Measurements from ENCODE around the gene EML1.

EML1 gene

DNA sequence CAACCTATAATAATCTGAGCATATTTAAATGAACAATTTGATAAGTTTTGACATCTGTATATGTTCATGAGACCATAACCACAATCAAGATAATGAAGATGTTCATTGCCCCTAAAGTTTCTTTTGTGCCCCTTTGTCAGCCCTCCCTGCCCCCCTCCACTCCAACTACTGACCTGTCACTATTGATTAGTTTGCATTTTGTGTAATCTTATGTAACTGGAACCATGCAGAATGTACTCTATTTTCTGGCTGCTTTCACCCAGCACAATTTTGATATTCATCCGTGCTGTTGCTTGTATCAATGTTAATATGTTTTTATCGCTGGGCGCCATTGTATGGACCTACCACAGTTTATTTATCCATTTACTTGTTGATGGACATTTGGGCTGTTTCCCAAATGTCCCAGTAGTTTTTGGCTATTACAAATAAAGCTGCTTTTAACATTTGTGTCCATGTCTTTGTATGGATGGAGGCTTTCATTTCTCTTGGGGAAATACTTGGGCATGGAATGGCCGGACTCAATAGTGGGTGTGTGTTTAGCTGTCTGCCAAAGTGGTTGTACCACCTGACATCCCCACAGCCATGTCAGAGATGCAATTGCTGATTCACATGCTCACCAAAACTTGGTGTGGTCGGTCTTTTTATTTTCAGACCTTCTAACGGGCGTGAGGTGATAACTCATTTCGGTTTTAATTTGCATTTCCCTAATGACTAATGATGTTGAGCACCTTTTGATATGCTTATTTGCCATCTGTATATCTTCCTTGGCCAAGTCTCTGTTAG, 38.9 kb downstream of the EML1 start:
- DNase-seq = no peak

DNA sequence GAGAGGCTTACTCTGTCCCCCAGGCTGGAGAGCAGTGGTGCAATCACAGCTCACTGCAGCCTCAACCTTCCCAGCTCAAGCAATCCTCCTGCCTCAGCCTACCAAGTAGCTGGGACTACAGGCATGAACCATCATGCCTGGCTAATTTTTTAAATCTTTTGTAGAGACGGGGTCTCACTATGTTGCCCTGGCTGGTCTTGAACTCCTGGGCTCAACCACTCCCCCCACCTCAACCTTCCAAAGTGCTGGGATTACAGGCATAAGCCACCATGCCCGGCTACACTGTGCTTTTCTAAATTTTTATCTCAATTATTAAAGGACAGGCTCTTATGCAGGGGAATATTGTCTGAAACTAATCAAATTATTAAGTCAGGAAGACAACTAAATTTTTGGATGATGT, 44.6 kb downstream of the EML1 start:
- DNase-seq = no peak

DNA sequence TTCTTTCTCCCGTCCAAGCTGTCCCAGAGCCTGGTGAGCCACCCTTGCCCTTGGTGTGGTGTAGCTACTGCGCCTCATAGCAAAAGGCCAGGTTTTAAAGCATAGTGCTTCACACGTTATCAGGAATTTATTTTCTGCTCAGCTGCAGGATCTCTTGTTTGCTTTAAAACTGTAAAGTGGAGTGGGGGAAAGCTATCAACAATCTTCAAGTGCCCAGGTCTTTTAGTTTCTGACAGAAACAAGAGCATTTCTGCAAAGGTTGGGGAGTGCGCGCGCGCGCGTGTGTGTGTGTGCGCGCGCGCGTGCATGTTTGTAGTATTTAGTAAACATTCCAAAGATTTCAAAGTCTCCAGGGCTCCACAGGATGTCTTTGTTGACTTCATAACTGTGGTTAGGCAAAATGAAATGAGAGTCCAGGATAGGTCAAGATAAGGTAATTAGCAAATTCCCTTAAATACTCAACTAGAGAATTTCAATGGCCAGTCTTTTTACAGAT, 45.5 kb downstream of the EML1 start:
- DNase-seq = no peak

DNA sequence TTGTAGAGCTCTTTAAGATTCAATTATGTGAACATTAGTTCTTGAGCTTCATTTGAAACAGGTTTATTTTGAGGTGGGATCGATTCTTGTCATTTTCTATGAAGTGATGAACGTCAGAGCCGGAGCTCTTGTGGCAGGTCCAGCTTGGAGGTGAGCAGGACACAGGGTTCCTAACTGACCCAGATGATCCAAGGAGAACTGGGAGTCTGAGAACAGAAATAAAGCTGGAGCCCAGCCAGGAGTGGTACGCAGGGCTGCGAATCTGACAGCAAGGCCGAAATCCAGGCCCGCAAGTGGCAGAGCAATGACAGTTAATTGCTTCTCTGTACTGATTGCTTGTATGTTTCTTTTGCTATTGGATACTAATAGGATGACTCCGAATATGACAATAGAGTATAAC, 46.5 kb downstream of the EML1 start:
- DNase-seq = no peak

DNA sequence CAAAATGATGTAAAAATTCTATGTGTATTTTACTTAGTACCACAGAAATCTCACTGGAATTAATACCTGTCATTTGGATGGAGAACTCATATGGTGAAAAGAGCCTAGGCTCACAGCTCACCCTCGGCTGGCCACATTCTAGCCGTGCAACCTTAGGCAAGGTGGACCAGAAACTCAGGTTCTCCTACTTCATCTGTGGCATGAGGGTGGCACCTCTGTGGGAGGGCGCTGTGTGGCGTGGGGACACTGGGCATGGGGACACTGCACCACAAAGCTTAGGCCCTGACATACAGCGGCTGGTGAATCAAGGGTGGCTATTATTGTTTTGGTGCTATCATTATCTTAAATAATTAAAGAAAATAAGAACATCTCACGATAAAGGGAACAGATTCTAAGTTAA, 47.1 kb downstream of the EML1 start:
- no peak for DNase-seq

DNA sequence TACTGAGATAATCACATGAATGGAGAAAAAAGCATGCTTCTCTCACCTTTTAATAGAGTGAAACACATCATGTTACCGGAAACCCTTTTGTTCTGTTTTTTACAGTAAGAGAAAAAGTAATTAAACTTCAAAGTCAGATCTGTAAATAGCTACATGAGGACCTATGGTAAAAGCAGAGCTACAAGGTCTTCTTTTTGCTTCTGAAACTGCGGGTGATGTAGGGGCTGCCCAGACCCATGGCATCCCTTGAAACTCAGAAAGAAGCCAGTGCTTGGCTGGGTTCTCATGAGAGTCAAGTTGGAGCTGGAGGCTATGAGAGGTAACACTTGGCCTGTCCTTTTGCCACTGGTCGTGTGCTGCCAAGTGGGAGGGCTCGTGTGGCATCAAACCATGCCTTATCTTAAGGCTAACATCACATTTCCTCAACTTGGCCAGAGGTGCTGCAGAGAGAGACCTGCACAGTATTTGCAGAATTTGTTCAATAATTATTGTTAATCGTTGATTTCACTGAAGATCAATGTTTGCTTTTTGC, 47.6 kb downstream of the EML1 start:
- no peak for DNase-seq

DNA sequence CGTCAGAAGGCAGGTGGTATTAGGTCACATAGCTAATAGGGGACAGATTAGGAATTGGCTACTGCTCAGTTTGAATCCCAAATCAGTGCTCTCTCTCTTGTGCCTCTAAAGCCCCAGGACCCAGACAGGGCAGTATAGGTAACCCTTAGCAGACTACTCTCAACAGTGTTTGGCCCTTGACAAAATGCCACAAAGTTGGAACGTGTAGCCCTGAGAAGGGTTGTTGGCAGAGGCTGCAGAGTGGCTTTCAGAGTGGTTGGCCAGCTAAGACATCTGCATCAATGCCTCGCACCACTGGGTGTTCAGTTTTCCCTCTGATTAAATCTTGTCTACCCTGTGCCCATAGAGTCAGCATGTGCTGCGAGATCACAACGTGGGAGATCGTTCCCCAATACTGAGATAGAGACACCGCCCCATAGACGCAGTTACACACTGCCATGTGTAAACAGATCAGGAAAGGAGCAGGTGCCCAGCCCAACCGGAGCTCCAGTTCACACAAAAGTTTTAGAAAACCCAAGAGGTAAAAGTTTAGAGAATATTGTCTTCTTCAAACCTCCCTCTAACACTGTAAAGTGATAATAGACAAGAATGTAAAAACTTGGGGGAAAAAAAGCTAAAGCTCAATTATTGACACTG, 48.3 kb downstream of the EML1 start:
- DNase-seq = no peak

DNA sequence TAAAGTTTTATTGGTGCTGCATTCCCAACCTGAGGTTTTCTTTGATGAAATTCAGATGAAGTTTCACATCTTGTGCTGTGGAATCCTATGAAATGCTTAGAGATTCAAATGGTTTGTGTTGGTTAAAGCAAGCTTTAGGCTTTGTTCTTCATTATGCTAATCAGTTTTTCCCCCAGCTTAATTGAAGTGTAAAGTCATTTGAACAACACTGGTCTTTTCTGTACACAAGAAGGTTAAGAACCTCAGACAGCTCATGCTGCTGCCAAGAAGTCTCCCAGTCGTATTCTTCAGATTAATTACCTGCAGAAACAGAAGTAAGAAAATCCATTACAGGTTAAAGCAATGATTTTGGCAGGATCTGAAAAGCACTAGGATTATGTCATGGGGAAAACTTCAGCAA, 48.9 kb downstream of the EML1 start:
- no peak for DNase-seq

DNA sequence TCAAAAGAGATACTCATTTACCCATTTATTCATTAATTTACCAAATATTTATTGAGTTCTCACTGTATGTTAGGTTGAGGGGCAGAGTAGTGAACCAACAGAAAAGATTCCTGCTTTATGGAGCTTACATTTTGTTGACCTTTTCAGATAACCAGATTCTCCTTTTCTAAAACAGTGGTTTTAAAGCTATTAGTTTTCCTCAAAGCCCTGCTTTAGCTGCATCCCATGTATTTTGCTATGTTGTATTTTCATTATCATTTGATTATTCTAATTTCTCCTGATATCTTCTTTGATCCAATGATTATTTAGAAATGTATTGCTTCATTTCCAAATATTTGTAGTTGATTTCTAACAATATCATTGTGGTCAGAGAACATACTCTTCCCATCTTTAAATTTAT, 53.6 kb downstream of the EML1 start:
- DNase-seq = no peak

DNA sequence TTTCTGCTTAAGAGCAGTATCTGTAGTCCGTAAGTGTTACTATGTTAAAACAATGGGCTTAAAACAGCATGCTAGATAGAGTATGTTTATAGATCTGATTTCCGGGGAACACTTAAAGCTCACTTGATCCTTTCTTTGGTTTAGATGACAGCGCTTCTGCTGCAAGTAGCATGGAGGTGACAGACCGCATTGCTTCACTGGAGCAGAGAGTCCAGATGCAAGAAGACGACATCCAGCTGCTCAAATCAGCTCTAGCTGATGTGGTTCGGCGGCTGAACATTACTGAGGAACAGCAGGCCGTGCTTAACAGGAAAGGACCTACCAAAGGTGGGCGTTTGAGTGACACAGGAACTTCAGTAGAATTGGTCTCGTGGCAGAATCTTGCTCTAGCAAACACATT, 57.5 kb downstream of the EML1 start:
- DNase-seq = no peak

DNA sequence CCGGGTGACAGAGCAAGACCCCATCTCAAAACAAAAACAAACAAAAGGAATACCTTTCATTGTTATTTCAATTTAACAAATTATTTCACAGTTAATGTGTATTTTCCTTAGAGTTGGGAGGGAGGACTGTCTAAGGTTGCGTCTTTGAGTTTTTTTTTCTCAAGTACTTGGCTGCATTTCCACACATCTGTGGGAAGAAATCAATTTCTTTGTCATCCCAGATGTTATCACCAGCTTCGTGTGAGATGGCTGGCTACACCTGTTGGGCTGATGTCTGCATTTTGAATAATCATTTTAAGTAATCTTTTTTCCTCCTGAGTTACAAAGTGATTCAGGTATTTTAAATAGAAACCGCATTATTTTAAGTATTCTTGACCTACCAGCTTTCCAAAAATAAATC, 59.4 kb downstream of the EML1 start:
- DNase-seq = no peak

DNA sequence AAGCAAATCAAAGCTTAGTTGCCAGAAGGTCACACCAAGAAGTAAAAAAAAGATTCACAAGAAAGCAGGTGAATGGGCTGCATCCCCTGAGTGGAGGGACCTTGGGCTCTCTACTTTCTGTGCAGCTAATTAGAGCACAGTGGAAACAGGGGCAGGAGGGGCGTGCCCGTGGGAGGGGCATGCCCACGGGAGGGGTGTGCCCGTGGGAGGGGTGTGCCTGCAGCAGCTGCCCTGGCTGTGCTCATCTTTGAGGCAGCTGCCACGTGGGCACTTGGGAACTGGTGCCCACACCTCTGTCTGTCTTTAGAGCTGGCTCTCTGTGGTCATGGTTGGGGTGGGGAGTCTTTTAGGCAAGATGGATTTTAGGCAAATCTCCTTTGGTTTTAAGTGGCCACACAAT, 60.0 kb downstream of the EML1 start:
- no peak for DNase-seq

DNA sequence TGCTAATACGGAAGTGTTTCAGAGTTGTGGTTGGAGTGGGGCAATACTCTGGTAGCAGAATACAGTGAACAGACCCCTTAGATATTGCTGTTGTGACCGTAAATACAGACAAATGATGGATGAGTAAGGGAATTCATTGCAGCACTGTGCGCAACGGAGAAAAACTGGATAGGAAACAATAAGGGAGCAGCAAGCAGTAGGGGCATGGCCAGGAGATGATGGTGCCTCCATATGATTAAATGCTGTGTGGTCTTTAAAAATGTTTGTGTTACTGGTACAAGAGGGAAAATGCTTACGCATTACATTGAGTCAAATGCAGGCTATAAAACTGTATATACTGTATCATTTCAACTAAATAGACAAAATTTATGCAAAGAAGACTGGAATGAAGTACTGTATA, 61.6 kb downstream of the EML1 start:
- no peak for DNase-seq

DNA sequence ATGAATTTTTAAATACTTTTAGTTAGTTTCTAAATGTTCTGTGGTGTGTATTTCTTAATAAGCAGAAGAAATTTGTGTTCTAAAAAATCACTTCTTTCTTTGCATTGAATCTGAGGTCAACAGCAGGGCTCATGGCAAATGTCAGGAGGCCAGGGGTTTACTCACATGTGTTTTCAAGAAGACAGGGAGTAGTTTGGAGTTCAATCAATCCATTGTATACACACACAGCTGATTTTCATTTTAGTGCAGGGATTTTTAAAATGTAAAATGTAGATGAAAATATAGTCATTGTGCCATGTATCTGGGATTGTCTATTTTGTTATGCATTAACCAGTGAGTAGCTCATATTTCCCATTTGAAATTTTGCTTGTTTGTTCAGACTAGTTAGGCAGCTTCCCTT, 62.1 kb downstream of the EML1 start:
- DNase-seq = no peak

DNA sequence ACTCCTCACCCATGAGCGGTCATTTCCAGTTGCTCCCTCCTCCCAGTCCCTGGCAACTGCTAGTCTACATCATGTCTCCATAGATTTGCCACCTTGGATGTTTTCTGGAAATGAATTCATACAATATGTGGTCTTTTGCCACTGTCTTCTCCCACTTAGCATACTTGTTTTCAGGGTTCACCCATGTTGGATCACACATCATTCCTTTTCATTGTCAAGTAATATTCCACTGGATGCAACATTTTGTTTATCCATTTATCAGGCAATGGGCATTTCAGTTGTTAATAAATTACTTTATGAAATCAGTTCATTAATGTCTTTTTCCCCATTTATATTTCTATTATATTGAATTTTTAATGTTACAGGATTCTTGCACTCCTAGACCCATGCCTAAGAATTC, 64.3 kb downstream of the EML1 start:
- no peak for DNase-seq

DNA sequence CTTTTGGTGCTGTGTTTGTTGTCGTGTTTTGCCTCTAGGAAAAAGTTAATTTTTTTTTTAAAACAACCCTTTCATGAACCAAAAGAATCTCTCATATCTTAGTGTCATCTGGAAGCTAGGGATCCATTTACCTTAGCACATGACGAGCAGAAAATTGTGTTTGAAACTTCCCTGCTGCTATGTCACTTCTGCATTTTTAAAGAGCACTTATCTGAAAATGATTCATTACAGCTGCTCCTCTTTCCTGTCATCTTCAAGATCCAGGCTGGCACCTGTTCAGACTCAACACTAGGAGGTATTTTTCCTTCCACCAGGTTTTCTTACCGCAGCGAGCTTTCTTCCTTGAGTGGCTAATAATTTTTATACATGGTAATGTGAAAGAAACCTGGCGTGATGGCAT, 67.0 kb downstream of the EML1 start:
- no peak for DNase-seq

DNA sequence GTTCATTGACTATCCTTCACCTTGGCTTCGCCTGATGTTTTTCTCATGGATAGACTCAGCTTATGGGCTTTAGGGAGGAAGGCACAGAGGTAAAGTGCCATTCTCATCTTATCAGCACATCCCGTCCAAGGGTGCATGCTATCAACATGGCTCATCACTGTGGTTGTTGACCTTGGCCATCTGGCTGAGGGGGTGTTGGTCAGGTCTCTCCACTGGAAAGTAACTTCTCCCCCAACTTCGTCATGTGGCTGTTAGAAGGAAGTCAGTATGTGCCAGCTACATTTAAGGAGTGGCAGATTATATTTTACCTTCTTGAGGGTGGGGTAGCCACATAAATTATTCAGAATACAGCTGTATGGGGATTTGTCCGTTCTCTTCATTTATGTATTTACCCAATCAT, 68.9 kb downstream of the EML1 start:
- no peak for DNase-seq

DNA sequence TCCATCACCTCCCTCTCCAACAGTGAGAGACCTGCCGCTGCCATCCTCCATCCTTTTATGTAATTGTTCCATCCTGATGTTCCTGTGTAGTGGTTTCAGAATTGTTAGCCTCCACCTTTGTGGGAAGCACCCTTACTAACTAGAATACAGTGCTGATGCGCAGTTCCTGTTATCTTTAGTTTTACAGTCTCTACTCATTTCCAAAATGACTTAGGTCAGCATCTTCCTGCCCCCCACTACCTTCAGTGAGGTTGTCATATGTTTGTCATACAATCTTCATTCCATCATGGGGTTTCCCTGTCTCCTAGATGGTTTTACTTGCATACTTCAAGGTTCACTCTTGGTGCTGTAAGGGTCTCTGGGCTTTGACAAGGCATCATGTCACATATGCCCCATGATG, 69.8 kb downstream of the EML1 start:
- DNase-seq = no peak

DNA sequence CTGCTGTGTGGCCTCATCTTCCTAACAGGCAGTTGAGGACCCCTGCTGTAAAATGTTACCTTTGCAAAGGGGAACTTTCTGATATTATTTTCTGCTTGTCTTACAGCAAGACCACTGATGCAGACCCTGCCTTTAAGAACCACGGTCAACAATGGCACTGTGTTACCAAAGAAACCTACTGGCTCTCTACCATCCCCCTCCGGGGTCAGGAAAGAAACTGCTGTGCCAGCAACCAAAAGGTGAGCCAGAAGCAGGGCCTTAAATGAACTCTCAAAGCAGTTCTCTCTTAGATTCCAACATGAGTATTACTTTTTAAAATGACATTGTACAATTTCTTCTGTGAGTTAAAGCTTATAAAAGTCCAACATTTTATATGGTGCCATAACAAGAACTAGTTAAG, 72.2 kb downstream of the EML1 start:
- DNase-seq = no peak

DNA sequence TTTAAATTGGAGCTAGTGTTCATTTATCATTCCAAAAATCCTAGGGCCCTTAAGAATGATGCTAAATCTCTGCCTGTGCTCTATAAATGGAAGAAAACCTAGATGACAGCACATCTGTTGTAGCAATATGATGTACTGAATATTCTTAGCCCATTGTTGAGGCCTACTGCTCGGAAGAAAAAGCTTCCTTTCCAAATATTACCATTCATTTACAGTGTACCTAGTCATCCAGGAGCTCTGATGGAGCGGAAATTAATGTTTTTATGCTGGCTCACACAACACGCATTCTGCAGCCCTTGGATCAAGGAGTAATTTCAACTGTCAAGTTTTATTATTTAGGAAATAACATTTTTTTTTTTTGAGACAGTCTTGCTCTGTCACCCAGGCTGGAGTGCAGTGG, 77.4 kb downstream of the EML1 start:
- DNase-seq = no peak

DNA sequence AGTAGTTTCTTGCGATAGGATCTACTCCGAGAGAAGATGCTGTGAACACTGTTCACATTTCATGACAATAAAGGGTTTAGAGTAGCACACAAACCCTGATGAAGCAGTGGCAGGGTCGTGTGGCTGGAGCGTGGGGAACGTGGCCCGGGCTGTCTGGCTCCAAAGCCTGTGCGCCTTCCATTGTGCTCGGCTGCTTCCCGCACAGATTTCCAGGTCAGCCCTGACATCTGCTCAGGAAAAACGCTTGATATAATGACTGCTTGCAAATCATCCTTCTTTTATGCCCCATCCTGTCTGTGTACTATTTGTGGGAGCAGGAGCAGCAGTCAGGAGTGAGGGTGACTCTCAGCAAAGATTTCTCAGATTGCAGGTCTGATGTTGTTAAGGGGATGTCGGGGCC, 78.6 kb downstream of the EML1 start:
- DNase-seq = no peak

DNA sequence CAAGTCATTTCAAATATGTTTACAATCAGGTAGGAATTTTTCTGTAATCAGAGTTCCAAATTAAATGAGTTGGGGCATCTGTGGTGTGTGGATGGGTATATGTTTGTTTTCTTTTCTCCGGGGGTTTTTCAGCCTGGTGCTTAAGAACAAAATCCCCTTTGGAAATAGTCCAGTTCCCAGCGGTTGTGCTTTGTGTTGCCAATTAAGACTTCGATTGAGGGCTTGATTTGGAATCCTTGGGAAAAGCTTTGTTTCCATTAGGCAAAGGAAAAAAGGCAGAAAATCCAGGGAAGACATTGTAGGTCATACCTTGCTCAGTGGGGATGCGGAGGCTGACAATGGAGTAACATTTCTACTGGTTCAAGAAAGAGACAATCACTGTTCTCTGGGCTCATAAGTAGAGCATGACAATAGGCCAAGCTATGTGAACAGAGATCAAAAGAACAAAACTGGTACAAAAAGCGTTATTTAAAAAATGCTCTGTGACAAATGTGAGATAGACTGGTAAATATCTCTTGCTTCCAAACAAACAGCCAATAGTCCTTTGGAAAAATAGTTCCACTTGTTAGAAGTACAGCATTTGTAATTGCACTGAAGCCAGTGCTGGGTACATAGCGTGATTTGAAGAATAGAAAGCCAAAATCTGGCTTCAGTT, 79.7 kb downstream of the EML1 start:
- no peak for DNase-seq

DNA sequence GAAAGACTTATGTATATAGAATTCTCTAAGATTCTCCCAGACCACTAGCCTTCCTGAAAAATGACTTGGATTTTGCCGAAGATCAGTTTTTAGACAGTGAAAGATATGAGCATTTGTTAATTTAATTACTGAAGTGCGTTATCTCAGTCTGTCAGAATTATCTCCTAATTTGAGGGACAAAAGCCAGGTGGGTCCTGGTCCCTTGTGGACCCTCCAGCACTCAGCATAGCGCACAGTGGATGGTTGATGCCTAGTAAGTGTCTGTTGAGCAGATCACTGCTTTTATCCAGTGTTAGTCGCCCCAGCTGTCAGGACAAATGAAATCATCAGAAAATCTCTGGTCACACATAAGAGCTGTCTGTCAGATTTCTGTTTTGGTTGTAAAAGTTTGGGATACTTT, 80.4 kb downstream of the EML1 start:
- no peak for DNase-seq

DNA sequence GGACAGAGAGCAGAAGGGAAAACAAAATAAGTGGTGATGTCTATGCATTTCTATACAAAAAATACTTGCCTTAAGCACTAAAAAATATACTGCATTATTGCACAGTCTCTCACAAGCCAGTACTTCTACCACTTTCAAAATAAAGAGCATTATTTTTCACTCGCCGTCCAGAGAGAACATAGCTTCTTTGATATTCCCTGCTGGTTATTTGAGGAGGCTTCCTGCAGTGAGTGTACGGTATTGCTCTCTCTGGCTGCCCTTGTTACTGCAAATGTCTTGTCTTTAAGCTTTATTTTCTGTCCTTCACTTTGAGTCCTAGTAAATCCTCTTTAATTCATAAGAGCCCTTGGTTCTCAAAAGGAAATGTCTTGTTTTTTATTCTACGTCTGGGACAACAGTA, 81.1 kb downstream of the EML1 start:
- no peak for DNase-seq

All from activated T-cell treated with anti-CD3 and anti-CD28 coated beads, Interleukin-2, amount 50 U/mL, for 1 hour (primary cell).